ENCODE measurements around the gene IGLL1. TPM values are rescaled to one million over a fixed set of nuclear protein-coding genes. Genes with fewer than 3 reads are reported as not detected.
"Not testable (repeated sequence)": the region's sequence is repeated elsewhere in the genome, so short reads cannot be mapped to it uniquely, and the experiment has no call there.

IGLL1 gene
- total RNA-seq, 4 donors from 2014 or later: not detected

DNA sequence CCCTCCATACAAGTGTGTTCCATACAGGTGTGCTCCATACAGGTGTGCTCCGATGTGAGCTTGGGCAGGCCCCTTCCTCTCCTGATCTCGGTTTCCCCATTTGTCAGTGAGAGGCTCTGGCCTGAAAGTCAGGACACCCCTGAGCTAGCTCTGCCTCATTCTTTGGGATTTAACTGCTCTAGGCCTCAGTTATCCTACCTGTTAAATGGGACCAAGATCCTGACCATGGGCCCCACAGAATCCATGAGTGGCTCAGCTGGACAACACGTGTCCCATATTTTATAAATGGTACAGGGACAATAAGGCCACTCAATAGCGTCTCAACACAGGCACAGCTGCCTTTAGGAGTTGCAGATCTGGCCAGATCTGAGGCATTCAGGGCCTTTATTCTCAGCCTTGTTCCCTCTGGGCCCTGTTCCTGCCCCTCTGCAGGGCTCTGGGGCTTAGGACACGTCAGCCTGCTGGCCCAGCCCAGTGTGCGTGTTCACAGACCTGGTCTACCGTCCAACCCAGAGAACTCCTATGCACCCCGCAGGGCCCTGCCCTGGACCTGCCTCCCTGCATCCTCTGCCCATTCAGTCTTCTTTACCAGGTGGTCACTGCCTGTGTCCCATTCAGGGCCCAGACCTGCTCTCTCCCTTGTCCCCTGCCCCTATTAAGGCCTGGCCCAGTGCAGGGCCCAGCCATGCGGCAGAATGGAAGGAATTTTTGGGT is 18.9 kb upstream of the IGLL1 start:
- DNase-seq (ENCODE audit: low spot score) (no peak), ATAC-seq (ENCODE audit: low FRiP score) (no peak)
- TF ChIP-seq, protein P1, sequence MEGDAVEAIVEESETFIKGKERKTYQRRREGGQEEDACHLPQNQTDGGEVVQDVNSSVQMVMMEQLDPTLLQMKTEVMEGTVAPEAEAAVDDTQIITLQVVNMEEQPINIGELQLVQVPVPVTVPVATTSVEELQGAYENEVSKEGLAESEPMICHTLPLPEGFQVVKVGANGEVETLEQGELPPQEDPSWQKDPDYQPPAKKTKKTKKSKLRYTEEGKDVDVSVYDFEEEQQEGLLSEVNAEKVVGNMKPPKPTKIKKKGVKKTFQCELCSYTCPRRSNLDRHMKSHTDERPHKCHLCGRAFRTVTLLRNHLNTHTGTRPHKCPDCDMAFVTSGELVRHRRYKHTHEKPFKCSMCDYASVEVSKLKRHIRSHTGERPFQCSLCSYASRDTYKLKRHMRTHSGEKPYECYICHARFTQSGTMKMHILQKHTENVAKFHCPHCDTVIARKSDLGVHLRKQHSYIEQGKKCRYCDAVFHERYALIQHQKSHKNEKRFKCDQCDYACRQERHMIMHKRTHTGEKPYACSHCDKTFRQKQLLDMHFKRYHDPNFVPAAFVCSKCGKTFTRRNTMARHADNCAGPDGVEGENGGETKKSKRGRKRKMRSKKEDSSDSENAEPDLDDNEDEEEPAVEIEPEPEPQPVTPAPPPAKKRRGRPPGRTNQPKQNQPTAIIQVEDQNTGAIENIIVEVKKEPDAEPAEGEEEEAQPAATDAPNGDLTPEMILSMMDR (IDR thresholded peaks at IDR 0.05): no peak

DNA sequence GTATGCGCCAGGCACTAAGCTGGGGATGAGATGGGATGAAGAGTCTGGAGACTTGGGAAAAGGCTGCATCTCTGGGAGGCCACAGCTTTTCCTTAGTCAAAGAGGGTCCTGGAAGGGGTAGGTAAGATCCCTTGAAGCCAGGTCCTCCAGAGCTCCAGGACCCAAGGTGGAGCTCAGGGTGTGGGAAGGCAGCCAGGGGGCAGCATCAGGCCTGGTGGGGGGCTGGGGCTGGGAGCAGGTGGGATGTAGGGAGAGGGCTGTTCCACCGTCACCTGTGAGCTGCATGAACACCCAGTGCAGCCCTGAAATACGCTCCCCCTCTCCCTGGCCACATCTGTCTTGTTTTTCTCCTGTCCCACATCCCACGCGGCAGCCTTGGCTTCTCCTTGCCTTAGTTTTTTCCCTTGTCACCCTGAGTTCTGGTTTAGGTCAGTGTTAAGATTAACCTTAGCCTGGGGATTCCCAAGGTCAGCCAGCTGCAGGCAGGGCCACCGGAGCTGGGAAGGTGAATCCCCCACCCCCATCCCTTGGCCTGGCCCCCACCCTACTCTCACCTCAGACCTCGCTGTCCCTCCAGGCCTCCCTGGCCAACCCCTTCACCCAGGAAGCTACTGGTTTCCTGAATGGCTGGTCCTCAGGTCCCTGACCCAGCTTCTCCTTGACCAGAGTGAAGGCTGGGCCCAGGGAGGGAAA is 17.6 kb upstream of the IGLL1 start:
- ATAC-seq (ENCODE audit: low FRiP score); DNase-seq (ENCODE audit: low spot score): not testable (repeated sequence)

DNA sequence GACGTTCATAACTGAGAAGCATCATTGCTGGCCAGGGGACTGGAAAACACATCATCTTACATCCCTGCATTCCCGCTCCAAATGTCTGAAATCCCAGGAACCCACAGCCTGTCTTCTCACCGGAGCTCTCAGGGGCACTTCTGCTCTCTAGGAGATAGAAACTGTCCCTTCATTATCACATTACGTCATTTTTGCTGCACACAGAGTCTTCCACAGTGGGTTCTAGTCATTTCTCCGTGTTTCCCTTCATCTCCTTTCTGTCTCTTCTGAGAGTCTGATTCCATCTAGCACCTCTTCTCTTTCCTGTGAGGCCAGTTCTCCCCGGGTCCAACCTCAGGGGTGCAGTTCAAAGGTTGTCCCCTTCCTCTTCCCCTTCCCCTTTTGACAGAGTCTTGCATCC is 15.8 kb upstream of the IGLL1 start:
- not testable (repeated sequence) for ATAC-seq (ENCODE audit: low FRiP score); DNase-seq (ENCODE audit: low spot score)

DNA sequence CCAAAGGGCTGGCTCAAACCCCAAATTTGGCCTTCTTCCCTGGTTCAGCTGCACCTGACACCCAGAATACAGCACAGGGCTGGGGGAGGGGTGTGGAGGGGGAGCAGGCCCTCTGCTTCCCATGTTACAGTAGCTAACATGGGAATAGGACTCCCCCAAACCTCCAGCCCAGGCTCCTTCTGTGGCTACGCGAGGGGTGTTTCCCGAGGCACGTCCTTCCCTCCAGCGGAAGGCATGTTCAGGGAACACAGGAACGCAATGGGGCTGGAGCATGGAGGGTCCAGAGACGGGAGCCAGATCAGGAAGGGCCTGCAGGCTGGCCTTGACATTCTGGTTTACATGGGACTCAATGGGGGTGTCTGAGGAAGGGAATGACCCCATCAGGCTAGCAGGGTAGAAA is 11.8 kb upstream of the IGLL1 start:
- TF ChIP-seq, protein P1 (IDR thresholded peaks at IDR 0.05): no peak
- DNase-seq (ENCODE audit: low spot score) (no peak), ATAC-seq (ENCODE audit: low FRiP score) (no peak)

DNA sequence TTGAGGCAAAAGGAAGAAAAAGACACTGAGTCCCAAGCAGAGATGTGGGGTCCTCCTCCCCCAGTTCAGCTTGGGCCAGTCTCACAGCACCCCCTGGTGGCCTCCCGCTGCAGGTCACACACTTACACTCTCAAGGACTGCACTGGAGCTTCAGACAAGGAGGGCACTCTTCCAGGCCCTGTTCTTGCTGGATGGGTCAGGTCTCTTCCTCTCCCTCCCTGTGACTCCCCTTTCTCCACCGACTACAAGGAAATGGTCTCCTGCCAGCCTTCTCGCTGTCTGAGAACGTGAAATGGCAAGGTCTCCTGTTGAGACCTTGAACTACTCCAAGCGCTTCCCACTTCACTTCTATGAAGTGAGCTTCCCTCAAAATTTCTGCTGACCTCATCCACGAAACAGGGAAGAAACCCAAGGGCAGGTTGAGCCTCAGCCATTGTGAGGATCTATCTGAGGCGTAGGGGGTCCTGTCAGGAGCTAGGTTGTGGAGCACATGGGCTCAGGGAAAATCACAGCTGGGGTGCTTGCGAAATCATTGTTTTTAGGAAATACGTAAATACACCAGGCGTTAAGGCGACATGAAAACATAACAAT is 11.2 kb upstream of the IGLL1 start:
- ATAC-seq (ENCODE audit: low FRiP score) (peak; percentile 56), DNase-seq (ENCODE audit: low spot score) (peak; percentile 44)
- TF ChIP-seq, protein P1 (IDR thresholded peaks at IDR 0.05): no peak

DNA sequence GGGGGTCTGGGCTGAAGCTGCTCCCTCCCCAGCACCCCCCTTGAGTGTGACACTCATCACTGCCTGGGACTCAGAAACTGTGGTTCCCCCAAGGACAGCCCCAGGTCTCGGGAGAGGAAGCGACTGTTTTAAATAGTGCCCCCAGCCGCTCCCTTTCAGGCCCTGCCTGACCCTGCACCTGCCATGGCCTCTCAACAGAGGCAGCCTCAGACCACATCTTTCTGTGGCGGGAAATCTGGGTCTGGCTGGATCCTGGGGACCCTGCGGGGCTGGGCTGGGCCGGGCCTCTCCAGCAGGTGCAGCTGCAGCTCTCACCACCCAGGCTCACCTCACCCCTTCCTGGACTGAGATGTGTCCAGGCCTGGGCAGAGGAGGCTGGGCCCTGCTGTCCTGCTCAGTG is 3.7 kb upstream of the IGLL1 start:
- ATAC-seq (ENCODE audit: low FRiP score) (no peak), DNase-seq (ENCODE audit: low spot score) (no peak)
- TF ChIP-seq, protein P1 (IDR thresholded peaks at IDR 0.05): no peak

DNA sequence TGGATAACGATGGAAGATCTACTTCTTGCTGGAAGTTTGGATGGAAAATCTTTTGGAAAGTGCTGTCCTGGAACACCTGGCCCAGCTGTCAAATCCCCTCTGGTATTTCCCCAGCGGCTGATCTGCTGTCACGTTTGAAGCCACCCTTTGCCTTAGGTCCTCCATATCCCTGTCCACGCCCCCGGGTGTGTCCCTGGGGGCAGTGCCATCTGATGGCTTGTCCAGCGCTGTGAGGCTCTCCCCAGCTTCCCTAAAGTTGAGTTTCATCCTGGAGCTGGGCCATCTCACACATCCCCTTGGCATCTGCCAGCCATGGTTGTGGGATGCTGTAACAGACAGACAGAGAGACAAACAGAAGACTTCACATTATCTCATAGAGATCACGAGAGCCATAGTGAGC is 3.1 kb upstream of the IGLL1 start:
- DNase-seq (ENCODE audit: low spot score): no peak
- TF ChIP-seq, protein P1 (IDR thresholded peaks at IDR 0.05): no peak
- no peak for ATAC-seq (ENCODE audit: low FRiP score)

DNA sequence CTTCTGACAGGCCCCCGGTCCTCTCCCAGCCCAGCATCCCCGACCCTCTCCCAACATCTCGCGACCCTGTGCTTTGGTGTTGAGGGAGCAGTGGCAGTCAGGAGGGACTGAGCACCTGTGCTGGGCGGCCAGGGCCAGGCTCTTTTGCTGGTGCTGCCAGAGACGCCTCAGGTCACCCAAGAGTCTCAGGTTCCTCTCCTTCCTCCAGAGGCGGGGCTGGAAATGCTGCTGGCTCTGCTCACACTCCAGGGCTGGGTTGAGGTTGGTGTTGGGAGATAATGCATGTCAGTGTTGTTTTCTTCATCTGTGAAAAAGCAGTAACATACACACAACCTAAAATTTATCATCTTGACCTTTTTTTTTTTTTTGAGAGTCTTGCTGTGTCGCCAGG is 1.2 kb upstream of the IGLL1 start:
- ATAC-seq (ENCODE audit: low FRiP score) (no peak), DNase-seq (ENCODE audit: low spot score) (no peak)
- TF ChIP-seq, protein P1 (IDR thresholded peaks at IDR 0.05): no peak
